ENCODE measurements around the gene CYB5R3. TPM values are rescaled to one million over a fixed set of nuclear protein-coding genes. Genes with fewer than 3 reads are reported as not detected.

Gene CYB5R3
- polyA plus RNA-seq, 3 donors, result 49.7 to 76.4 (median 54.0) TPM

GRCh38 chr22:42648368-42649245 is 585 bp downstream of the CYB5R3 start:
- under 1% methylated on average over 38 of the region's 49 CpGs for WGBS (ENCODE audit: insufficient coverage)
- peak overlapping the region; percentile 90 for H3K9ac ChIP-seq (ENCODE audit: insufficient read depth, low read length, poor library complexity, severe bottlenecking)
- H3K4me2 ChIP-seq (replicated peaks; ENCODE audit: extremely low read depth, low read length, poor library complexity, severe bottlenecking), result peak overlapping the region; percentile 97

GRCh38 chr22:42648017-42648367 is 1.2 kb downstream of the CYB5R3 start:
- Histone ChIP-seq H3K9ac (ENCODE audit: insufficient read depth, low read length, poor library complexity, severe bottlenecking) (peak overlapping the region; percentile 90), H3K9me3 (replicated peaks in 1 of 2; ENCODE audit: control insufficient read depth in 1 of 2, insufficient read depth in 1 of 2, low read length in 2 of 2) (no peaks in the 10 kb centered on the region), H3K4me2 (replicated peaks; ENCODE audit: extremely low read depth, low read length, poor library complexity, severe bottlenecking) (peak overlapping the region; percentile 97), H3K4me3 (replicated peaks in 1 of 3; ENCODE audit: low read depth in 2 of 3, low read length in 3 of 3) (peak overlapping the region in 2 of 3 experiments; percentile 69 to 95), H3K27ac (ENCODE audit: low read depth in 1 of 2, low read length in 2 of 2) (peak overlapping the region in 1 of 2 donors; percentile 97), H2AFZ (ENCODE audit: insufficient read depth, low read depth, low read length, poor library complexity, severe bottlenecking) (peak overlapping the region; percentile 85), H3K79me2 (ENCODE audit: insufficient read depth, low read length) (peaks cover 56% of the 10 kb centered on the region), H4K20me1 (ENCODE audit: insufficient read depth, low read length) (peaks cover 59% of the 10 kb centered on the region), H3K36me3 (replicated peaks in 1 of 2; ENCODE audit: control insufficient read depth in 1 of 2, insufficient read depth in 2 of 2, low read length in 2 of 2) (no peaks in the 10 kb centered on the region), H3K27me3 (ENCODE audit: control insufficient read depth in 2 of 2, insufficient read depth in 2 of 2, low read length in 2 of 2) (no peaks in the 10 kb centered on the region), H3K4me1 (ENCODE audit: control insufficient read depth in 1 of 2, insufficient read depth in 2 of 2, low read length in 2 of 2) (peaks cover 41 to 66% of the 10 kb centered on the region in 2 donors)
- DNase-seq, result no peak
- H3K36me3 Mint-ChIP-seq, result peaks cover 8 to 17% of the 10 kb centered on the region in 2 donors
- peaks cover 0 to 3% (median 3%) of the 10 kb centered on the region in 3 donors for H3K27me3 Mint-ChIP-seq (ENCODE audit: low read depth in 3 of 3)
- H3K4me1 Mint-ChIP-seq, result peaks cover 53% of the 10 kb centered on the region
- no peak for TF ChIP-seq CTCF (IDR thresholded peaks at IDR 0.05)
- H3K4me3 Mint-ChIP-seq, result peak overlapping the region; percentile 96 to 99
- peak overlapping the region in 5 of 7 donors; percentile 86 to 99 (median 97) for H3K27ac Mint-ChIP-seq
- intact Hi-C loops (cut with micrococcal nuclease), result no loop called here
- no peaks in the 10 kb centered on the region for H3K9me3 Mint-ChIP-seq
- WGBS (ENCODE audit: insufficient coverage), result no CpG with 5 or more reads among the region's 4 CpGs

More at GRCh38 chr22:42648368-42649245, 585 bp downstream of the CYB5R3 start:
- peak overlapping the region; percentile 85 for H2AFZ ChIP-seq (ENCODE audit: insufficient read depth, low read depth, low read length, poor library complexity, severe bottlenecking)
- intact Hi-C loops (cut with micrococcal nuclease), result no loop called here
- peaks cover 8 to 17% of the 10 kb centered on the region in 2 donors for H3K36me3 Mint-ChIP-seq
- peak overlapping the region; percentile 96 to 99 for H3K4me3 Mint-ChIP-seq
- no peaks in the 10 kb centered on the region for H3K27me3 ChIP-seq (ENCODE audit: control insufficient read depth in 2 of 2, insufficient read depth in 2 of 2, low read length in 2 of 2)
- H3K79me2 ChIP-seq (ENCODE audit: insufficient read depth, low read length), result peaks cover 53% of the 10 kb centered on the region
- H3K4me1 ChIP-seq (ENCODE audit: control insufficient read depth in 1 of 2, insufficient read depth in 2 of 2, low read length in 2 of 2), result peaks cover 34 to 61% of the 10 kb centered on the region in 2 donors
- peaks cover 53% of the 10 kb centered on the region for H4K20me1 ChIP-seq (ENCODE audit: insufficient read depth, low read length)
- peak; percentile 38 to 58 (median 47) for DNase-seq
- no peak for TF ChIP-seq CTCF (IDR thresholded peaks at IDR 0.05)
- peaks cover 51% of the 10 kb centered on the region for H3K4me1 Mint-ChIP-seq
- H3K9me3 ChIP-seq (replicated peaks in 1 of 2; ENCODE audit: control insufficient read depth in 1 of 2, insufficient read depth in 1 of 2, low read length in 2 of 2), result no peaks in the 10 kb centered on the region
- peak overlapping the region; percentile 69 to 95 (median 81) for H3K4me3 ChIP-seq (replicated peaks in 1 of 3; ENCODE audit: low read depth in 2 of 3, low read length in 3 of 3)
- no peaks in the 10 kb centered on the region for H3K36me3 ChIP-seq (replicated peaks in 1 of 2; ENCODE audit: control insufficient read depth in 1 of 2, insufficient read depth in 2 of 2, low read length in 2 of 2)
- H3K27ac Mint-ChIP-seq, result peak overlapping the region; percentile 84 to 99 (median 96)
- H3K27me3 Mint-ChIP-seq (ENCODE audit: low read depth in 3 of 3), result peaks cover 0 to 3% (median 3%) of the 10 kb centered on the region in 3 donors
- peak overlapping the region; percentile 17 to 97 for H3K27ac ChIP-seq (ENCODE audit: low read depth in 1 of 2, low read length in 2 of 2)
- H3K9me3 Mint-ChIP-seq, result no peaks in the 10 kb centered on the region
